ENCODE measurements around the gene CENPX.

CENPX gene

GRCh38 chr17:81978524-81979298, 44.0 kb downstream of the CENPX start:
- DNase-seq: no peak

DNA sequence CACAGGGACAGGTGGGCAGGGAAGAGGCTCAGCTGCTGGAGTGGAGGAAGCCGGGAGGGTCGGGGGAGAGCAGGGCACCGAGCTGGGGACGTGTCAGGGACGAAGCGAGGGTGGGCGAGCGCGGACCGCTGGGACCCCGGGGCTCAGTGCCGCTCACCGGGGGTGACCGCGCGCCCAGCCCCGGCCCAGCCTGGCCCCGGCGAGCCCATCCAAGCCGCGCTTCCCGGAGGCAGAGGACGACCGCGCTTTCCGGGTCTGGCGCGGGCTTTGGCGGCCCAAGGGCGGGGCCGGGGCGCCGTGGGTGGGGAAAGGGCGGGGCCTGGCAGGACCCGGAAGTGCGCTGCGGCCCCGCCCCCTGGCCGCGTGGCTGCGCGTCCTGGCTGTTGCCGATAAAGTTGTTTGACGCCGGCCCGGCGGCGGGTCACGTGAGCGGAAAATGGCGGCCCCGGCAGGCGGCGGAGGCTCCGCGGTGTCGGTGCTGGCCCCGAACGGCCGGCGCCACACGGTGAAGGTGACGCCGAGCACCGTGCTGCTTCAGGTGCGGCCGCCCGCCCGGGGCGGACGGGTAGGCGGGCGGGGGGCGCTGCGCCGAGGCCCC, 45.4 kb downstream of the CENPX start, which contains the start of gene ASPSCR1:
Gene ASPSCR1, plus strand, starts transcription at position 419 of the 598 bp plus-strand sequence. Its CDS starts 18 bp downstream, at position 437.
- peak; percentile 88 for DNase-seq

GRCh38 chr17:81976332-81977210, 46.1 kb downstream of the CENPX start:
- no peak for DNase-seq

GRCh38 chr17:81973432-81973831, 49.2 kb downstream of the CENPX start:
- DNase-seq: no peak

DNA sequence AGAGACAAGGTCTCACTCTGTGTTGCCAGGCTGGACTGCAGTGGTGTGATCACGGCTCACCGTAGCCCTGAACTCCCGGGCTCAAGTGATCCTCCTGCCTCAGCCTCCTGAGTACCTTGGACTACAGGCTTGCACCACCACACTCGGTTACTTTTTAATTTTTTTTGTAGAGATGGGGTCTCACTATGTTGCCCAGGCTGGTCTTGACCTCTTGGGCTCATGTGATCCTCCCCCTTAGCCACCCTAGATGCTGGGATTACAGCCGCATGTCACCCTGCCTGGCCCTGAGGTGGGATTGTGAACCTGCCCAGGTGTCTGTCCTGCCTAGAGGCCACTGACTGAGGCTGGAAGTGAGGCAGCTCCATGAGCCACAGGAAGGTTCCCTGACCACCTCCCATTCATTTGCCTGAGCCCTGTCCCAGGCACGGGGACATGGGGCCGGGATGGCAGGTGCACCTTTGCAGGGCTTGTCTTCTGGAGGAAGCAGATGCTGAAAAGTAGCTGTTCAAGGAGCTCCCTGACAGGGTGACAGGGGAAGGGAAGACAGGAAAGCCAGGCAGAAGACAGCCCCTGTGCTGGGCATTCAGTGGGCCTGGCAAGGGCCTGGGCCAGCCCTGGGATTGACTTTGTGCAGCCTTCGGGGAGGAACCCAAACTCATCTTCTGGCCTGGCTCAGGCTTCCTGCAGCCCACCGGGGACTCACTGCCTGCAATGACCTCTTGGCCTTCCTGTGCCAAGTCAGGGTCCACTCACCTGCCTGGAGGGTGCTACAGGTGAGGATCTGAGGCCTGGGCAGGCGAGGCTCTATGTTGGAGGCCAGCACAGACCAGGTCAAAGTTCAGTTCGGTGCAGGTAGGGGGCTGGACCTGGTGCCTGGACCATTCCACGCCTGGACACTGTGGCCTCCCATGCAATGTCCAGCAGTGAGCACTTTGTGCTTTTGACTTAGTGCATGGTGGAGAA, 53.5 kb downstream of the CENPX start:
- no peak for DNase-seq
